ENCODE measurements around the gene ZNF496.

Gene ZNF496

DNA sequence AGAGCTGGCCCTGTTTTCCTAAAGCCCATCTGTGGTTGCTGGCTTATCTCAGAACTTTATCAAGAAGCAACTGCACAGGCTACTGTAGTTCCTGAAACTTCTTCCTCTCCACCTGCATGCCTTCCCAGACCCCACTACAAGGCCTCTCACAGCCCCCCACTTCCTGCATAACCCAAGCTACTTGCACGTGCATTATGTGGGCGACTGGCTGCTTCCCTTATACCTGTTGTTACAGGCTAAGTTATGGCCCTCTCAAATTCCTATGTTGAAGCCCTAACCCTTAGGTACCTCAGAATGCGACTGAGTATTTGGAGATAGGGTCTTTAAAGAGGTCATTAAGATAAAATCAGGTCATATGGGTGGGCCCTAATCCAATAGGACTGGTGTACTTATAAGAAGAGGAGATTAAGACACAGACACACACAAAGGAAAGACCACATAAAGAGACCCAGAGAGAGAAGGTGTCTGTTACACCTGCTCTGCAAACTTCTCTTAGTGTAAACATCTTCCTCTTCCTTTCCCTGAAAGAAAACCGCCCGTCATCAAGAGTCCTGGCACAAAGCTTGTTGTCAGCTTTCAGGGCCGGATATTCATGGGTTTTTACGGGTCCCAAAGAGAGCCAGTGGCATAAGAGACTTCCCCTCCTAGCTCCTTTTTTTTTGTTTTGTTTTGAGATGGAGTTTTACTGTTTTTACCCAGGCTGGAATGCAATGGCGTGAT is 5.1 kb downstream of the ZNF496 start:
- DNase-seq, result no peak

DNA sequence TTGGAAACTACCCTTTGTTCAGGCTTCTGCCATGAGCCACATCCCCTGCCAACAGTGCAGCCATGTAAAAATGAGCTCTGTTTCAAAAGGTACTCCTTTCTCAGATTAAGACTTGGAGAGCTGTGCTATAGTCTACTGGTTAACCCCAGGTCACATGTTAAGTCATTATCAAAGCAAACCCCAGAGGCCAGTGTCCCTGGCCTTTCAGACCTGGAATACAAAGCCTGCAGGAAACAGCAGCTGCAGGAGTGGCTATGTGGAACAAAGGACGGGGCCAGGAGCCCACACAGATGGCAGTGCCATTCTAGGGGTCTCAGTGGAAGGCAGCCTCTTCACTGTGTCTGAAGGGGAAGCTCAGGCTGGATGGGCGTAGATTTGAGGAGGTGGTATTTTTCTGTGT is 6.7 kb downstream of the ZNF496 start:
- DNase-seq, result peak; percentile 16

DNA sequence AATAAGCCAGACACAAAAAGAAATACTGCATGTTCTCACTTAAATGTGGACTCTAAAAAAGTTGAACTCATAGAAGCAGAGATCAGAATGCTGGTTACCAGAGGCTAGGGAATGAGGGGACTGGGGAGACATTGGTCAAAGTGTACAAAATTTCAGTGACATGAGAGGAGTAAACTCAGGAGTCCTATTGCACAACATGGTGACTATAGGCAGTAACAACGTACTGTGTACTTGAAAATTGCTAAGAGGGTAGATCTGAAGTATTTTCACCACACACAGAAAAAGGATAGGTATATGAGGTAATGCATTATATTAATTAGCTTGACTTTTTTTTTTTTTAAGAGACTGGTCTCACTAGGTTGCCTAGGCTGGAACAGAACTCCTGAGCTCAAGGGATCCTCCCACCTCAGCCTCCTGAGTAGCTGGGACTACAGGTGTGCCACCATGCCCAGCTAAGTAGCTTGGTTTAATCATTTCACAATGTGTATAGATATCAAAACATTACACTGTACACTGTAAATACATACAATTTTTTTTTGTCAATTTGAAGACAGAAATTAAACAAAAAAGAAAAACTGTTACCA is 7.4 kb downstream of the ZNF496 start:
- no peak for DNase-seq

DNA sequence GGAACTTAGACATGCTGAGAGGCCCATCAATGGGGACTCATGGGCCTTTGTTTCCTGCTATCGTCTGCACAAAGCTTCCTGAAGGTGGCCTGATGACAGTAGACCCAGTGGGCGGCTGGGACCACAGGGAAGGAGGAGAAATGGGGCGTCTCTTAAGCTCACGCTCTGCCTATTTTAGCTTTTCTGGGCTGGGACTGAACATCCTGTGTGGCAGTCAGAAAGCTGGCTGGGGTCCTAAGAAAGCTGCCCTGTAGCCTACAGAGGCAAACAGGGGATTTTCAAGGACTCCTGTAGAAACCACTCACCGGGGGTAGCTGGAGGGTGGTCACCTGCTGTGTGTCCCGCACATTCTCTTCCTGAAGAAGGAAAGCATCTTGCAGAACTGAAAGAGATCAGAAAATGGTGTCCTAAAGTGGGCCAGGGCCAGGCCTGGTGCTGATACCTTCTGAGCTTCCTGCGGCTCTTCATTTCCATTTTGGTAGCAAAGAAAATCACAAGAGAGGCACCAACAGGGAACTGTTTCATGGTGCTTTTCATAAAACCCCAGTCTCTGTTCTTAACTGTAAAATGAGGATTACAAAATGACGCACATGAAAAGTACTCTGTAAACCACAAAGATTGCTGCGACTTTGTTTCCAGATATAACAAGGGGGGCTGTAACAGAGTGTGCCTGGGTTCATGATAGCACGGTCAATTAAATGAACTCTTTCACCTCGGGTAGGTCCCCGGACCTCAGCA is 8.6 kb downstream of the ZNF496 start:
- DNase-seq, result no peak

DNA sequence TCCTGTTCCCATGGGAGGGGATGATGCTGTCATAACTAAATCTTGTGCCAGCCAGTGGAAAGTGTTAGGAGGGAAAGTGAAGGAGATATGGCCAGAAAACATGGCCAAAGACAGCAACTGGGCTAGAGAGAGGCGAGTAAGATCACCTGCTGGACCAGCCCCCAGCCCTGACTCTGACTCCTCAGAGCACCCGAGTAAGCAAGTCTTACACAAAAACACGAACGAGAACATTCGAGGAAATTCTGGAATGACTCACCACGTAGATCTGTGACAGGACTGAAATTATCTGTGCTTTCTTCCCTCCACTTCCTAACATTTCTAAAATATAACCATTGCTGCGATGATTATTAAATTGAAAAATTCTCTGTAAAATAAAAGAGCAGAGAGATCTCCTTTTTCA is 9.2 kb downstream of the ZNF496 start:
- no peak for DNase-seq

DNA sequence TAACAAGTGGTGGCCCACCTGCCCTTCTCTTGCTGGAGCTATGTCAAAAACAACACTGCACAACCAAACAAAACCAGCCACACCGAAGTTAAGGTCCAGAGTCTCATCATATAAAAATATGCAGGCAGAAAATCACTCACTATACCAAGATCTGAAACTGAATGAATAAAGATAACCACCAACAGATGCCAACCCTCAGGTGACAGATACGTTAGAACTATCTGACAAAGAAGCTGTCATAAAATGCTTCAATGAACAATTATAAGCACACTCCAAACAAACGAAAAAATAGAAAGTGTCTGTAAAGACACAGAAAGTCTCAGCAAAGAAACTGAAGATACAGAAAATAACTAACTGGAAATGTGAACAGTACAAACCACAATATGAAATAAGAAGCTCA is 14.0 kb downstream of the ZNF496 start:
- no peak for DNase-seq

DNA sequence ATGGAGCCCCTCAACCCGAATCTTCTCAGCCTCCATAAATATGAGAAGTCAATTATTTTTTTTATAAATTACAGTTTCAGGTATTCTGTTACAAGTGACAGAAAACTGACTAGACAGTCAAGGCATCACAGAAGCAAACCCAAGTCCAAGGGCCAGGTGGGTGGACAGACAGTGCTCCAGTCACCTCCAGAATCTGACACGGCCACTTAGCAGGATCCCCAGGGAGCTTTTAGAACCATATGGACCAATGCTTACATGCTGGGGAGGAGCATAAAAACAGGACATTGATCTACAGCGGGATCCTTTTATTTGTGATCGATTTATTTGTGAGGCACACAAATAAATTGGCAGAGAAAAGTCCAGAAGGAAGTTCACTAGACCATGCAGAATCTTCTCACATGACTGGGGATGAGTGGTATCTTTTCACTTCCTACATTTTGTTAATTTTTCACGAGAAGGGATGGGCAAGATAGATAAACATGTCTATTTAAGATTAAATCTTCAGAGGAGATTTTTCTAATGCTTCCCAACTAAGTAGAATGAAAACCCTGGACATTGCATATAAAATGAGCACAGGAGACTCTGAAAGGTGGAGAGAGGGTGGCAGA is 15.0 kb downstream of the ZNF496 start:
- DNase-seq, result no peak

DNA sequence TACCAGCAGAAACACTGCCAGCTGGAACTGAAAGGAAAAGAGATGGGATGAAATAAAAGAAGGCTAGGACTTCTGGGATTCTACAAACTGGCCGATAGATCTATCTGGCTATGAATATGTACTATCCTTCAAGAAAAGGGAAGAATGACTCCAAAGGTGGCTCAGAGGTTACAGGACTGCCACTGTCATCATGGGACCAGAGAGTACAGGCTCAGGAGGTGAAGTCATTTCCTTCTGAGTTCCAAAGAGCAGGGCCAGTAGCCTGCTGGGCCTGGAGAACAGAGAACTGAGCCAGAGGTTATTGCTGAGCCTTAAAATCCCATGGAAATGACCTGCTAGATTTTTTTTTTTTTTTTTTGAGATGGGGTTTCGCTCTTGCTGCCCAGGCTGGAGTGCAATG is 27.6 kb downstream of the ZNF496 start:
- DNase-seq, result no peak

DNA sequence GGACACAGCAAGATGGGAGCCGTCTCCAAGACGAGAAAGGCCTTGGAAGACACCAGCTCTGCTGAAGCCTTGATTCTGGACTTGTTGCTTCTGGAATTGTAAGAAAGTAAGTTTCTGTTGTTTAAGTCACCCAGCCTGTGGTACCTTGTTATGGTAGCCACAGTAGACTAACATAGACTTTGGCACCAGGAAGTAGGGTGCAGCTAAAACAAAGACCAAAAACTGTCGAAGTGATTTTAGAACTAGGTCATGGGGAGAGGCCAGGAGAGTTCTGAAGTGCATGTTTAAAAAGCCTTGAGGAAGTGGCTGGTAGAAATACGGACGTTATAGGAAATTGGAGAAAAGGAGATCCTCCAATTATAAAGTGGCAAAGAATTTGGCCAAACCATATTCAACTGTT is 28.5 kb downstream of the ZNF496 start:
- no peak for DNase-seq

DNA sequence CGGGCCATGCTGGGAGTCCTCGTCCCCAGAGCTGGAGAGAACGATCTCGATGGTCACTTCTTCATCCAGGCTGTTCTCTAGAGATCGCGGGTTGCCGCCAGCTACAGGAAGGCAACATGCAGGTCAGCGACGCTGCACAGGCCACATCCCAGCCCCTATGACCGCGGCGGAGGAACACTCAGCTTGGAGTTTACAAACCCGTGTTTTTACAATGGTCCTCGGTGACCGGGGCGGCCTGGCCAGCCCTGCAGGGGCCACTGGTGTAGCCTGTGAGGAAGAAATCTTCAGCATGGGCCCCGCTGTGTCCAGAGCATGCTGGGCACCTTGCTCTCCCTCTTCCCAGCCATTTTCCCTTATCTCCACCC is 30.5 kb downstream of the ZNF496 start:
- no peak for DNase-seq

DNA sequence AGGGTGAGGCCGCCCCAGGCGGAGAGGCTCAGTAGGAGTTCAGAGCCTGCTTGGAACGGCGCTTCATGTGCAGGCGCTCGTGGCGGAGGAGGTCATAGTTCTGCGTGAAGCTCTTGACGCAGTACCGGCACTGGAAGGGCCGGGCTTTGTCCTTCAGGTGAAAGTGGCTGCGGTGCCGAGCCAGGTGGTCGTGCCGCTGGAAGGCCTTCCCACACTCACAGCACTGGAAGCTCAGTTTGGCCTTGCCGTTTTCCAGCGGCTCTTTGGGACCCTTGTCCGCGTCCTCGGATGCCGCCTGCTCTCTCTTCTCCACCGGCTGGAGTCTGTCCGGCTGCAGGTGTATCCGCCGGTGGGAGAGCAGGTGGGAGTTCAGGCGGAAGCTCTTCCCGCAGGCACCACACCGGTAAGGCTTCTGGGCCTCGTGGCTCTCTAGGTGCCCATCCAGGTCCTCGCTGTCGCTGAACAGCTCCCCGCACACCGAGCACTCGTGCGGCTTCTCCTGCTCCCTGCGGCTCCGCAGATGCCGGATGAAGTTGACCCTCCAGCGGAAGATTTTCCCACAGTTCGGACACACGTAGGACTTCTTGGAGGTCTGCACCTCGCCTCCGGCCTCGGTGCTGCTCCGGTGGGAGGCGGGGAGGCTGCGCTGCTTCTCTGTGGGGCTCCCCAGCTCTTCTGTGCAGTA is 31.0 kb downstream of the ZNF496 start:
- DNase-seq, result no peak

DNA sequence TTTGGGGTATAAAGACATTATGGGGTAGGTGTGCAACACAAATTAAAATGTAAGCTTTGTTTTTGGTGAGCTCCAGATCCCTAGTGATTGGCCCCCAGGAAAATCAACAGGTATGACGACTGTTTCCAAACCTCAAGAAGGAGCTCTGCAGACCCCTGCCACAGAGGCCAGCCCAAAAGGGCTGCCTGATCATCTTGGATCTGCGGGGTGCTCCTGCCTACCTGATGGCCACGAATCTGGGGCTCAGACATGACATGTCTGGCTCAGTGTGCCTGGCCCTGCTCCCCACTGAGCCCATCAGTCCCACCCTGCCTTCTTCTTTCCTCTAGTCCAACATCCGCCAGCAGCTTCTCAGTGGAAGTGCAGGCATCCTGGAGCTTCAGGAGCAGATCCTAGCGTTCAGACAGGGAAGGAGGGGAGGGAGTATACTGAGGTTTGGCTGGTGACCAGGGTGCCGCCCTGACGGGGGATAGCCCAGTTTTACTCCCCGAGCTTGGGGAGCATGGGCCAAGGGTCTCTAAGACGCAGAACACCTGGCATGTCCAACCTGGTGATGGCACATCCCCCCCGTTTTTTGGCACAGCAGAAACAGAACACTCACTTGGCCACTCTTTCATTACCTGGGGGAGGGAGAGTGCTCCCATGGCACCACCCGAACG is 31.8 kb downstream of the ZNF496 start:
- DNase-seq, result no peak

DNA sequence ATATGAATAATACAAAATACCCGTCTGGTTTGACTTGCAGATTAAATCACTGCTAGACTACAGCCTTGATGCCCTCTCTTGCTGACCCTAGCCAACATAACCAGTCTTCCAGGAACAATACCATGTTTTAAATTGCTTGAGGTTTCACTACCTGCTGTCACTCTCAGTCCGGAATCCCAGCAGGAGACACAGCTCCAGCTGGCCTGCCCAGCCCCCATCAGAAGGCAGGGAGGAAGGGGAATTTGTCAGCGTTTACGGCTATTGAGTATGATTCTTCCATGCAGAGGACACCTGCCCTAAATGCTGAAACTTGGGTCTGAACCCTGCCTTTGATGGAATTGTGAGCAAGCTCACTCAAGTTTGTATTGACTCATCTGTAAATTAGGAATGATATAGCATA is 33.0 kb downstream of the ZNF496 start:
- peak; percentile 26 for DNase-seq

DNA sequence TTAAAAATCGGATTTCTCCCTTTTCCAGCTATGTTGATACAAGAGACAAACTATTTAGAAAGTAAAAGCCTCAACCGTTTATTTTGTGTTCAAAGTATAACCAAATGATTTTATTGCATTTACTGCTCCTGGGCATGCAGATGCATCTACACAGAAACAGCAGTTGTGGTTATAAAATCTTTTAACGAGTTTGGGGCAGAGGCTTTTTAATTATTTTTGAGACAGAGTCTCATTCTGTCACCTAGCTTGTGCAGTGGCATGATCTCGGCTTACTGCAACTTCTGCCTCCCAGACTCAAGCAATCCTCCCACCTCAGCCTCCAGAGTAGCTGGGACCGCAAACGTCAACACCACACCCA is 33.6 kb downstream of the ZNF496 start:
- DNase-seq, result no peak

DNA sequence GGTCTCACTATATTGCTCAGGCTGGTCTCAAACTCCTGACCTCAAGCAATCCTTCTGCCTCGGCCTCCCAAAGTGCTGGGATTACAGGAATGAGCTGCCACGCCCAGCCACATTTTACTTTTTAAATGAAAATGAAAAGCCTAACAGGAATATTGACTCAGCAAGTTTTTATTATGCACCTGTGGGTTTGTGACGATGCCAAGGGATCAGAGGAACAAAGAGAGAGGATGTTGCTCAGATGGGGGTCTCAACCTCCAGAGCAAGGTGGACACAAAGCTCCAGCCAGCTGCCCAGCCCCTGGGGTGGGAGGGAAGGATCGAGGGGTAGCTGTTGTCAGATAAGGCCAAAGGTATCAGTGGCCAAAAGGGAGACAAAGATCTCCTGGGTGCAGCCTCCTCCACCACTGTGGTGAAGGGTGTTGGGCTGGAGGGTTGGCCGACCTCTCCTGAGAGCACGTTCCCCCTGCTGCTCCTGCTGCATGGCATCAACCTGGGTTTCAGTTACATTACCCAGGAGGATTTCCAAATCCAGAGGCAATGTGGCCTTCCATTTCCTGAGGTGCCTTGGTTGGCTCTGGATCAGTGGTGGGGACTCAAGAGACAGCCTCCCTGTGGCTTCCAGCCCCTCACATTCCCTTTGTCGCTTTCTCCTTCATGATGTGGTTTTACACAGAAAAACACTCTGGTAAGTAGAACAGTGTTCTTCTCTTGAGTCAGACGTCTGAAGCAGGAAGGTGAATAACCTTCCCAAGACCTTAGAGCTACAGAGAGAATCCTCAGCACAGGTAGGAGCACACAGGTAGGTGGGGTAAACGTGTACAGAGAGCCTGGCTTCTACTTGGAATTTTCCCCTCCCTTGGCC is 34.2 kb downstream of the ZNF496 start:
- peak; percentile 37 for DNase-seq

DNA sequence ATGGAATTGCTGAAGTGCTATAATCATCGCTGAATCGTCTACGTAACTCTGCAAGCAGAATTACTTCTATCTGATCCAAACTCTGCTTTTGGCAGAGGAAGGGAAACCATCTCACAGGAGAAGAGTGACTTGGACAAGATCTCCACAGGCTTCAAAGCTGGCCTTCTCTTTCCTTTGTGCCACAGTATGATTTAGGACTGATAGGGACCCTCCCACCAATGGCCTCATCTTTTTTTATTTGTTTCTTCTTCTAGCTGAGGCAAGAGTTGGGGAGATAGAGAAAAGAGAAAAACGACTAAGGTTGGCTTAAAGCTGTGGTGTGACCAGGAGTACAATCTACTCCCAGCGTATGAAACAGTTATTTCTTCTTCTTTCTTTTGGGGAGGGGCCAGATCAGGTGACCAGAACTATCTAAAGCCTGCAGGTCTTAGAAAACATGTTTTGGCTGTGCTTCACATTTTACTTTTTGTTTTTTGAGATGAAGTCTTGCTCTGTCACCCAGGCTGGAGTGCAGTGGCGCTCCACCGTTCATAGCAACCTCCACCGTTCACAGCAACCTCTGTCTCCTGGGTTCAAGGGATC is 35.0 kb downstream of the ZNF496 start:
- DNase-seq, result no peak

DNA sequence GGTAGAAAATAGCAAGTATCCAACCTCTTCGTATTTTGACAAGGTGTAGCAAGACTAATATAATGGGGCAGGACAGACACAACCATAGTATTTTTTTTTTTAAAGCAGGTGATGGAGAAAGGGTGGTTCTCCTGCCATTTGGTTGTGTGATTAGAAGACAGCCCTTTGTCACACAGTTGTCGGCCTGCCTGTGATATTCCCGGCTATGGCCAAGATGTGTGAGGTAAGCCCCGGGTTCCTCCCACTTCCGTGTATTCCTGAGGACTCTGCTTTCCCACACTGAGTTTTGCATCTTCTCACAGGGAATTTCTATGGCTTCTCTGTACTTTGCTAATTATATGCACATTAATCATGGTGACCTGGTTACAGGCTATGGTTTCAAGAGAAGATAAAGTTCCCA is 35.9 kb downstream of the ZNF496 start:
- no peak for DNase-seq

DNA sequence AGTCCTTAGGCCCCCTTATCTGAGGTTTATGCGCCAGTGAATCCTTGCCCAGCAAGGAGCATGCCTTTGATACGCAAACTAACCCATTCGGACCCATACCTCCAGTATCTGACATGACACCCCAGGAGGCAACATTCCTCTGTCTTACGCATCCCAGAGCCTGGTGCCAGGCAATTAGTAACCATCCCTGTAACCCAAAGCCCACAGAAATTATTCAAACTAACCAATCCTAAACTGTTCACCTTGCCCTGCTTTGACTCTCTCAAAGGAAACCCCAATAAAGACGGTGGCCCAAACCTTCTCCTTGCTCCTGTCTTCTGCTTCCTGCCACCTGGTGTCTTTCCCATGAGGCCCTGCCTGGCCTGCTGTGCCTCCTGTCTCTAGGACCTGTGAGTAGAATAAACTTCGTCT is 36.4 kb downstream of the ZNF496 start:
- DNase-seq, result no peak

DNA sequence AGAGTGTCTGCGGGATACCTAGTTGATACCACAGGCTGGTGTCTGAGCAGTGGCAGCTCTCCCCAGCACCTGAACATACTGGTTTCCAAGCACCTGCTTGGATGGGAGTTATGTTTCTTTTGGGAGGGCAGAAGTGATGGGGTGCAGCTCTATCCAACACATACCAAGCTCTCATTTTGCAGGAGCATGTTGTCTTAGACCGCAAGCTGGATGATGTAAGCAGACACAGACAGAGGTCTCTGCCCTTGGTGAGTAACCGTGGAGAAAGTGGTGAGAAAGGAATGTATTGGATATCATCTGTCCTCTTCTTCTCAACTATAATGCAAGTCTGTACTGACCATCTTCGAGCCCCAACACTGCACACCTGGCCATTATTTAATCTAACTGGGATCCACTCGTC is 37.4 kb downstream of the ZNF496 start:
- no peak for DNase-seq

DNA sequence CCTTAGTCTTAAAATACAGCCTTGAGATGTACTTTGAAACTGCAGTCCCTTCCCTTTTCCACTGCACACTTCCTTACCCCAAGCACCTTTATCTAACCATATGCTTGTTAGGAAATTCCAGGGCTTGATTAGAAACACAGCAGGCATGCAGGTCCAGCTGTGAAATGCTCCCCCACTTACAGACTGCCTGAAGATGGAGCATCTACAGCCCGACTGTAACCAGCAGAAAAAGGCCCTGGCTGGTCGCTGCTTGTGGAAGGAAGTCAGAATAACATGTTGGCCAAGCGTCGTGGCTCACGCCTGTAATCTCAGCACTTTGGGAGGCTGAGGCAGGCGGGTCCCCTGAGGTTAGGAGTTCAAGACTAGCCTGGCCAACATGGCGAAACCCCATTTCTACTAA is 38.6 kb downstream of the ZNF496 start:
- no peak for DNase-seq

DNA sequence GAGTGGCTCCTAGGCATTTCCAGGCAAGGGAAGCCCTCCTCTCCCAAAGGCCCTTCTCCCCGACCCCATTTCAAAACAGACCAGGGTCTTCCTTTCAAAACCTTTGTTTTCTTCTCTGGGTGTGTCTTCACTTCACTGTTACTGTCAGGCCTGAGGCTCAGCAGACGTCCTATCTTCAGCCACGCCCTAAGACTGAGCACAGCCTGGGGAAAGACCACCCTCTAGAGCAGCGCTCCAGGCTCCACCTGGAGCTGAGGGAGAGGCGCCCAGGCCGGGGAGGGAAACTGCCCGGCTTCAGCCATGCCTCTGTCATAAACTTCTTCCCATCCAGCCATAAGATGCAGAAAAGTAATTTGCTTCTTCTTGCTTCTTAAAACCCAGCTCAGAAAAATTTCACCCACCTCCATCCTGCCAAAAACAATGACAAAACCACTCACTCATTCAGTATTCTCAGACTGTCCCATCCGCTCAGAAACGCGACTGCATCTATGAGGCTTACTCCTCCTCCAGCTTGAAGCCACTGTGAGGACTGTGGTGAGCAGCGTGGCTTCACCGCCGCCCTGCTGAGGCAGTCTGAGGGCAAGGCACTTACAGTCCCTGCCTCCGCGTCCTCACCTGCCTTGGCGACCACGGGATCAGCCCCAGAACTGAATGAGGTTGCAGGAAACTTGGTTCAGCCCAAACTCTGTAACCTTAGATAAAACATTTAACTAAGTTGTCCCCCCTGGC is 39.7 kb downstream of the ZNF496 start:
- peak; percentile 19 for DNase-seq
